HG03460 (cell line): ENCODE data around the gene PHLDB1.
"Not testable (repeated sequence)": the region's sequence is repeated elsewhere in the genome, so short reads cannot be mapped to it uniquely, and the experiment has no call there.

Experiments
- ATAC-seq: cut with Tn5 transposase; IDR thresholded peaks from one replicate; pipeline ENCODE4 v1.9.1; 2021; ENCODE audit not compliant: unreplicated experiment

PHLDB1 gene

GRCh38 chr11:118658429-118659313 is 51.3 kb downstream of the PHLDB1 start:
- no peak for ATAC-seq

- no peak for ATAC-seq
Measured at GRCh38 chr11:118659314-118659952, 52.0 kb downstream of the PHLDB1 start.

GRCh38 chr11:118659953-118660680 is 52.7 kb downstream of the PHLDB1 start:
- no peak for ATAC-seq

GRCh38 chr11:118660681-118661424 is 53.4 kb downstream of the PHLDB1 start:
- ATAC-seq = no peak

GRCh38 chr11:118661425-118662301 is 54.2 kb downstream of the PHLDB1 start:
- ATAC-seq = no peak

- ATAC-seq = no peak
Measured at GRCh38 chr11:118662401-118663271, 55.2 kb downstream of the PHLDB1 start.

GRCh38 chr11:118663381-118663780 is 56.0 kb downstream of the PHLDB1 start:
- ATAC-seq = no peak

- ATAC-seq = no peak
Measured at GRCh38 chr11:118663902-118664301, 56.5 kb downstream of the PHLDB1 start.

- ATAC-seq = no peak
Measured at GRCh38 chr11:118666371-118666770, 59.0 kb downstream of the PHLDB1 start.

GRCh38 chr11:118670063-118670462 is 62.6 kb downstream of the PHLDB1 start:
- ATAC-seq = no peak

GRCh38 chr11:118671254-118671653 is 63.8 kb downstream of the PHLDB1 start:
- no peak for ATAC-seq

- ATAC-seq = no peak
Measured at GRCh38 chr11:118672846-118673245, 65.4 kb downstream of the PHLDB1 start.

GRCh38 chr11:118673361-118674081 is 66.1 kb downstream of the PHLDB1 start:
- no peak for ATAC-seq

- no peak for ATAC-seq
Measured at GRCh38 chr11:118674082-118674435, 66.6 kb downstream of the PHLDB1 start.

- no peak for ATAC-seq
Measured at GRCh38 chr11:118677977-118678376, 70.6 kb downstream of the PHLDB1 start.

- not testable (repeated sequence) for ATAC-seq
Measured at GRCh38 chr11:118678908-118679307, 71.5 kb downstream of the PHLDB1 start.

GRCh38 chr11:118679483-118679882 is 72.1 kb downstream of the PHLDB1 start, which contains the start of gene TREH:
TREH (minus strand) TSS chr11:118679650; CDS start chr11:118679627, 23 bp downstream.
- ATAC-seq = no peak

GRCh38 chr11:118682372-118682771 is 75.0 kb downstream of the PHLDB1 start:
- ATAC-seq = no peak
